Esophagus muscularis mucosa (tissue), 4 donors: ENCODE measurements around the gene RARB. TPM values are rescaled to one million over a fixed set of nuclear protein-coding genes. Genes with fewer than 3 reads are reported as not detected.

Source experiments
- DNase-seq: peaks from one replicate; pipeline ENCODE4 v3.0.0-alpha.2; 2017; ENCODE audit errors: extremely low spot score
- H3K27ac ChIP-seq, 4 donors: fragments of 200-600 bp; sonication (generic); replicated peaks in 1 of 4; 1 replicate in 3 of 4; 2 replicates in 1 of 4; pipeline ENCODE4 v1.5.1; 2016 to 2019; ENCODE audit warnings: mild to moderate bottlenecking in 1 of 4
- H3K27me3 ChIP-seq, 4 donors: fragments of 200-600 bp; sonication (generic); one replicate each; pipeline versions ENCODE4 v1.5.1 to v1.6.0; 2016 to 2019
- H3K36me3 ChIP-seq, 4 donors: fragments of 200-600 bp; sonication (generic); one replicate each; pipeline ENCODE4 v1.5.1; 2016 to 2019
- H3K4me1 ChIP-seq, 4 donors: fragments of 200-600 bp; sonication (generic); one replicate each; pipeline ENCODE4 v1.5.1; 2016 to 2019
- H3K4me3 ChIP-seq, 4 donors: fragments of 200-600 bp; sonication (generic); 1 replicate in 2 of 4; 2 replicates in 2 of 4; pipeline ENCODE4 v1.5.1; 2016 to 2019; ENCODE audit warnings: mild to moderate bottlenecking in 4 of 4, moderate library complexity in 1 of 4
- H3K9me3 ChIP-seq, 4 donors: fragments of 200-600 bp; sonication (generic); 1 replicate in 3 of 4; 2 replicates in 1 of 4; pipeline ENCODE4 v1.5.1; 2016 to 2019
- CTCF ChIP-seq, 3 experiments: fragments of 200-600 bp in 2 of 3; fragments of 450-650 bp in 1 of 3; sonication (generic) in 2 of 3; IDR thresholded peaks; one replicate each; pipeline ENCODE4 v1.5.1; 2017 to 2019; ENCODE audit warnings: antibody characterized with exemption in 3 of 3, mild to moderate bottlenecking in 2 of 3, moderate library complexity in 1 of 3
- EP300 ChIP-seq: sonication (generic); formaldehyde crosslinking; IDR thresholded peaks from one replicate; pipeline ENCODE4 v1.6.1; 2017; ENCODE audit warnings: antibody characterized with exemption
- POLR2A ChIP-seq: fragments of 450-650 bp; IDR thresholded peaks from one replicate; pipeline ENCODE4 v1.6.1; 2017; ENCODE audit warnings: antibody characterized with exemption, moderate library complexity, mild to moderate bottlenecking, low read depth
- POLR2AphosphoS5 ChIP-seq, 2 donors: sonication (generic); formaldehyde crosslinking; IDR thresholded peaks; one replicate each; pipeline ENCODE4 v1.6.1; 2017; ENCODE audit warnings: antibody characterized with exemption in 2 of 2
- WGBS: methylation state at CpG from one replicate; pipeline ENCODE4 v1.1.5; 2018; 5-methylcytosine and 5-hydroxymethylcytosine counted together
- intact Hi-C: fragments of 100-400 bp; cut with DNase I; formaldehyde crosslinking; loops from one replicate; pipeline ENCODE4 v1.15.1; 2023
- total RNA-seq, 4 donors: library from RNA; depleted of rRNA; stranded (reverse); fragments of >200 nt; gene quantifications; one replicate each; pipeline versions ENCODE4 v1.1.0 to v1.2.1, GENCODE V29; 2016

Gene RARB
- total RNA-seq, 4 donors from 2014 or later: 29.2 to 51.9 (median 40.9) TPM

GRCh38 chr3:25532431-25533162, 104.5 kb downstream of the RARB start:
- TF ChIP-seq POLR2AphosphoS5 (IDR thresholded peaks at IDR 0.05) (no peak), CTCF (IDR thresholded peaks at IDR 0.05) (peak in 2 of 3 experiments; percentile 17 to 54)

GRCh38 chr3:25533399-25533798, 105.3 kb downstream of the RARB start:
- Histone ChIP-seq H3K36me3 (peaks cover 0 to 9% (median 0%) of the 10 kb centered on the region in 4 donors), H3K27ac (no peak overlapping the region), H3K4me3 (no peak overlapping the region), H3K27me3 (no peaks in the 10 kb centered on the region), H3K4me1 (peaks cover 0 to 37% (median 15%) of the 10 kb centered on the region in 4 donors), H3K9me3 (peaks cover 0 to 6% (median 3%) of the 10 kb centered on the region in 4 donors)
- WGBS: 38% methylated on average over 2 of the region's 2 CpGs
- TF ChIP-seq POLR2AphosphoS5 (IDR thresholded peaks at IDR 0.05) (no peak), POLR2A (no peak), EP300 (no peak), CTCF (IDR thresholded peaks at IDR 0.05) (no peak)
- intact Hi-C loops: no loop called here
- DNase-seq: no peak

More at GRCh38 chr3:25532431-25533162, 104.5 kb downstream of the RARB start:
- H3K27me3 ChIP-seq: no peaks in the 10 kb centered on the region
- no peak overlapping the region for H3K27ac ChIP-seq
- H3K4me3 ChIP-seq: no peak overlapping the region
- peaks cover 0 to 6% (median 3%) of the 10 kb centered on the region in 4 donors for H3K9me3 ChIP-seq
- H3K4me1 ChIP-seq: peaks cover 0 to 44% (median 22%) of the 10 kb centered on the region in 4 donors
- DNase-seq: no peak
- 70% methylated on average over 3 of the region's 3 CpGs for WGBS
- intact Hi-C loops: no loop called here
- peaks cover 0 to 9% (median 0%) of the 10 kb centered on the region in 4 donors for H3K36me3 ChIP-seq

GRCh38 chr3:25534007-25534406, 105.9 kb downstream of the RARB start:
- DNase-seq: no peak
- H3K27ac ChIP-seq: no peak overlapping the region
- H3K27me3 ChIP-seq: no peaks in the 10 kb centered on the region
- TF ChIP-seq EP300: no peak
- no peak for TF ChIP-seq CTCF (IDR thresholded peaks at IDR 0.05)
- no peak for TF ChIP-seq POLR2A
- TF ChIP-seq POLR2AphosphoS5 (IDR thresholded peaks at IDR 0.05): no peak
- H3K9me3 ChIP-seq: peaks cover 0 to 6% (median 3%) of the 10 kb centered on the region in 4 donors
- intact Hi-C loops: no loop called here
- peaks cover 0 to 36% (median 13%) of the 10 kb centered on the region in 4 donors for H3K4me1 ChIP-seq
- WGBS: 90% methylated on average over 1 of the region's 1 CpG
- no peak overlapping the region for H3K4me3 ChIP-seq
- peaks cover 0 to 9% (median 0%) of the 10 kb centered on the region in 4 donors for H3K36me3 ChIP-seq

GRCh38 chr3:25536521-25537391, 108.7 kb downstream of the RARB start:
- Histone ChIP-seq H3K36me3 (no peaks in the 10 kb centered on the region), H3K27ac (peak overlapping the region in 2 of 4 donors; percentile 1 to 15), H3K9me3 (peaks cover 0 to 6% (median 3%) of the 10 kb centered on the region in 4 donors), H3K27me3 (no peaks in the 10 kb centered on the region), H3K4me3 (no peak overlapping the region), H3K4me1 (peaks cover 5 to 49% (median 14%) of the 10 kb centered on the region in 4 donors)
- peak; percentile 86 for DNase-seq
- 80% methylated on average over 7 of the region's 7 CpGs for WGBS
- no peak for TF ChIP-seq POLR2AphosphoS5 (IDR thresholded peaks at IDR 0.05)
- no peak for TF ChIP-seq EP300
- TF ChIP-seq POLR2A: no peak
- no peak for TF ChIP-seq CTCF (IDR thresholded peaks at IDR 0.05)
- intact Hi-C loops: no loop called here
